ENCODE results near the gene ARHGAP24.
"Not testable (repeated sequence)": the region's sequence is repeated elsewhere in the genome, so short reads cannot be mapped to it uniquely, and the experiment has no call there.

ARHGAP24 gene

GRCh38 chr4:85515701-85516100, 40.8 kb downstream of the ARHGAP24 start:
- no peak for DNase-seq (ENCODE audit: low read depth, low spot score)

- DNase-seq (ENCODE audit: low read depth, low spot score) = not testable (repeated sequence)
Measured at GRCh38 chr4:85518526-85518925, 43.6 kb downstream of the ARHGAP24 start.

- DNase-seq (ENCODE audit: low read depth, low spot score) = no peak
Measured at GRCh38 chr4:85520765-85521749, 46.1 kb downstream of the ARHGAP24 start.

DNA sequence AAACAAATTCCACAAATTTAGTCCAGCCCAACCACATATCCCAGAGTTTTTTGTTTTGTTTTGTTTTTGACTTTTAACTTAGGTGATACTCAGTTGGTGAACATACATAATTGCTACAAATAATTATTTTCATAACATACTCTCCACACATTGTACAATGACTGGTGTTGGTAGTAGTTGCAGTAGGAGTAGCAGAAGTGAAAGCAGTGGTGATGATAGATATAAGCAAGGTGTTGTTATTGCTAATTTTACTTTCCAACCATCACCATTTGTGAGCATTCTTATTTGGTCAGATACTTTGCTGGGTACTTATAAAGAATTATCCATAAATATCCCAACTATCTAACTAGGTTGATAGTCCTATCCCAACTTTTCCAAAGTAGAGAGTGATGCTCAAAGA, 47.3 kb downstream of the ARHGAP24 start:
- no peak for DNase-seq (ENCODE audit: low read depth, low spot score)

GRCh38 chr4:85522836-85523235, 47.9 kb downstream of the ARHGAP24 start:
- no peak for DNase-seq (ENCODE audit: low read depth, low spot score)

GRCh38 chr4:85527815-85528214, 52.9 kb downstream of the ARHGAP24 start:
- DNase-seq (ENCODE audit: low read depth, low spot score) = no peak

GRCh38 chr4:85531560-85532341, 56.8 kb downstream of the ARHGAP24 start:
- DNase-seq (ENCODE audit: low read depth, low spot score) = no peak

DNA sequence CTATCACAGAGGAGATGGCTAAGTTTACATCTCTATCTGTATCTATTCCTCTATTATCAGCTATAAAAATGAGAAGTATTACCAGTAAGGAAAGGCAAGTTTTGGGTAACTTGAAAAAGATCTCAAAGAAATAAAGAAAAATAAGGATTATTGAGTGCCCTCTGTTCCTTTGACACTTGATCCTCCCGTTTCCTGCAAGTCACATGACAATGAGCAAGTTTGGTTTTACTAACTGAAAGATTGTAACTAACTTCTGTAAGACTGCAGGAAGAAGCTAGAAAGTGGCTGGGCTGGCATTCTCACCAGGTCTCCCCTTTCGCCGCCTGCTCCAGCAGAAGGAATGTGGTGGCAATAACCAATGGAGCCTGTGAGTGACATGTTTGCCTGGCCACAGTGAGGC, 59.2 kb downstream of the ARHGAP24 start:
- no peak for DNase-seq (ENCODE audit: low read depth, low spot score)

DNA sequence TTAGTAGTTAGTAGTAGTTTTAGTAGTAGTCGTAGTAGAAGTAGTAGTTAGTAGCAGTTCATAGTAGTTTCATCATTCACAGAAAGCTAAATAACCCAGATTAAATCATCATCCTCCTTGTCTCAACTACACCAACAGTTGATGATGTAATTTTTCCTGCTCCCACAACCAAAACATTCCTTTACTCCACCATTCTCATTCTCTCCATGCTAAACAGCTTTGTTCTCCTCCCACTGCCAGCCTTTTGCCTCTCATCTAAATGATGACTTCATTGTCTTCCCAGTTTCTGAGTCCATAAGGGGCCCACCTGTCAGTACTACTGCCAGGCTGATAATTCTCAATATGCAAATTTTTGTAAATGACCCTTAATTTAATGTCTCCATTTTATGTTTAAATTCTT, 68.9 kb downstream of the ARHGAP24 start:
- DNase-seq (ENCODE audit: low read depth, low spot score) = no peak

GRCh38 chr4:85544751-85545150, 69.8 kb downstream of the ARHGAP24 start:
- DNase-seq (ENCODE audit: low read depth, low spot score) = no peak

- no peak for DNase-seq (ENCODE audit: low read depth, low spot score)
Measured at GRCh38 chr4:85548116-85548515, 73.2 kb downstream of the ARHGAP24 start.

DNA sequence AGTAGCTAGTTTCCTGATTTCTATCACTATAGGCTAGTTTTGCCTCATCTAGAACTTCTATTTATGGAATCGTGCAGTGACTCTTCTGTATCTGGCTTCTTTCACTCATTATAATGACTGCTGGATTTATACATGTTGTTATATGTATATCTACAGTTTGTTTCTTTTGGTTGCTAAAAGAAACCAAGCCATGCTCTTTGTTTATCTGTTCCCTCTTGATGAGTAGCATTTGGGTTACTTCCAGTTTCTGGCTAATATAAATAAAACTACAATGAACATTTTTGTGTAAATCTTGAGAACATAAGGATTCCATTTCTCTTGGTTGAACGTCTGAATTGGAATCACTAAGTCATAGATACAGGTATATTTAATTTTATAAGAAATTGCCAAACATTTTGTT, 73.9 kb downstream of the ARHGAP24 start:
- DNase-seq (ENCODE audit: low read depth, low spot score) = no peak

- no peak for DNase-seq (ENCODE audit: low read depth, low spot score)
Measured at GRCh38 chr4:85555206-85555605, 80.3 kb downstream of the ARHGAP24 start.

GRCh38 chr4:85556283-85556682, 81.3 kb downstream of the ARHGAP24 start:
- no peak for DNase-seq (ENCODE audit: low read depth, low spot score)

- DNase-seq (ENCODE audit: low read depth, low spot score) = no peak
Measured at GRCh38 chr4:85557016-85557901, 82.3 kb downstream of the ARHGAP24 start.

GRCh38 chr4:85565761-85566480, 91.0 kb downstream of the ARHGAP24 start:
- DNase-seq (ENCODE audit: low read depth, low spot score) = no peak

GRCh38 chr4:85569730-85570299, 94.9 kb downstream of the ARHGAP24 start:
- DNase-seq (ENCODE audit: low read depth, low spot score) = no peak

DNA sequence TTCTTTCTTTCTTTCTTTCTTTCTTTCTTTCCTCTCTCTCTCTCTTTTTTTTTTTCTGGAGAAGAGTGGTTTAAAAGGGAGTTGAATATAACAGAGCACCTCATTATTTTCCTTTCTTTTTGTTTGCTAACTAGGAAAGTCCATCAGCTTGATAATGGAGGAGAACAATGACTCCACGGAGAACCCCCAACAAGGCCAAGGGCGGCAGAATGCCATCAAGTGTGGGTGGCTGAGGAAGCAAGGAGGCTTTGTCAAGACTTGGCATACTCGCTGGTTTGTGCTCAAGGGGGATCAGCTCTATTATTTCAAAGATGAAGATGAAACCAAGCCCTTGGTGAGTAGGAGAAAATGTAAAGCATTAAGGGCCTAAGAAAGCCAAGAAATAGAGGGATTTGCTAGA, 95.4 kb downstream of the ARHGAP24 start:
- no peak for DNase-seq (ENCODE audit: low read depth, low spot score)

GRCh38 chr4:85571008-85571407, 96.1 kb downstream of the ARHGAP24 start:
- DNase-seq (ENCODE audit: low read depth, low spot score) = no peak

- no peak for DNase-seq (ENCODE audit: low read depth, low spot score)
Measured at GRCh38 chr4:85573270-85573669, 98.3 kb downstream of the ARHGAP24 start.

DNA sequence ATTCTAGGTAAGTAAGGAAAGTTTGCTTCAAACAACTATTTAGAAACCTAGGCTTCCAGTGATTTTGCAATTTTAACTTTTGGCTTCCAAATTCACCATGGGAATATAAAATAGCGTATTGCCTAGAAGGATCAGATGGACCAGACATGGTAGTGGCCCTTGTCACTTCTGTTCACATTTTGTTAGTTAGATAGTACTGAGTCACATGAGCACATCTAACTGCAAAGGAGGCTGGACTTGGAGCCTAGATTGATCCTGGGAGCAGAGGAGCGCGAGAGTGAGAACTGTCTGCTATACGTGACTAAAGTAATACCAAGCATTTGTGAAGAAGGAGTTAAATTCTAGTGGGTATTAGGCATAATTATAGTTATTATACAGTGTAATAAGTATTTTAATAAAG, 102.4 kb downstream of the ARHGAP24 start:
- no peak for DNase-seq (ENCODE audit: low read depth, low spot score)
